ENCODE measurements around the gene ANKRD10.

ANKRD10 gene

GRCh38 chr13:110944968-110945927 lies 30.4 kb upstream of the ANKRD10 start:
- DNase-seq, result no peak

DNA sequence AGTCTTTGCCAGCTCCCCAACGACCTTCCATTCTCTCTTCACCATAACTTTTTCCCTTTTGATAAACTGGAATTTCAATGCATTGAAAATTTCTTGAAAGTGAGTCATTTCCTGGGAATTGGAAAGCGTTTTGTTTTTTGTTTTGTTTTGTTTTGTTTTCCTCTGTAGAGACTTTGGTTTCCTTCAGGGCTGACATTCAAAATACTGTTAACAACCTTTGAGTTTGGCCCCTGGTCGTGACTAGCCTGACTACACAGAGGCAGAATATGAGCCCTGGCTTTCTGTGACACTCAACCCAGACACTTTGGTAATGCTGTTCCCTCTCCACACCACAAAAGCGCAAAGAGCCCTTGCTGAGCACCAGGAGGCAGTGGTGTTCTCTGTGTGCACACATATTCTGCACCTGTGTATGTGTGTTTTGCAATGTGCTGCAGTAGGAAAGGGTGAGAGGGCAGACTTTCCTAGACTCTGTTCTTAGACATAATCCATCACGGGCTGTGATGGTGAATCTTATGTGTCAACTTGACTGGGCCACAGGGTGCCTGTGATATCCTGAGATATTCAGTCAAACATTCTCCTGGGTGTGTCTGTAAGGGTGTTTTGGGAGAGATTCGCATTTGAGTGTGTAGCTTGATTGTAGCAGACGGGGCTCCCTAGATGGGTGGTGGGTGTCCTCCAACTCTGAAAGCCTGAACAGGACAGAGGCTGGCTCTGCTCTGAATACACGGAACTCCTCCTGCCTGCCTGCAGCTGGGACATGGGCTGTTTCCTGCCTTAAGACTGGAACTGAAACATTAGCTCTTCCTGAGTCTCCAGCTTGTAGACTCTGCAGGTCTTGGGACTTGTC lies 29.5 kb upstream of the ANKRD10 start:
- DNase-seq, result peak; percentile 47

- no peak for DNase-seq
Observed at GRCh38 chr13:110942248-110942981, 27.5 kb upstream of the ANKRD10 start.

- DNase-seq, result no peak
Observed at GRCh38 chr13:110938662-110939421, 24.0 kb upstream of the ANKRD10 start.

- no peak for DNase-seq
Observed at GRCh38 chr13:110937511-110938285, 22.8 kb upstream of the ANKRD10 start.

DNA sequence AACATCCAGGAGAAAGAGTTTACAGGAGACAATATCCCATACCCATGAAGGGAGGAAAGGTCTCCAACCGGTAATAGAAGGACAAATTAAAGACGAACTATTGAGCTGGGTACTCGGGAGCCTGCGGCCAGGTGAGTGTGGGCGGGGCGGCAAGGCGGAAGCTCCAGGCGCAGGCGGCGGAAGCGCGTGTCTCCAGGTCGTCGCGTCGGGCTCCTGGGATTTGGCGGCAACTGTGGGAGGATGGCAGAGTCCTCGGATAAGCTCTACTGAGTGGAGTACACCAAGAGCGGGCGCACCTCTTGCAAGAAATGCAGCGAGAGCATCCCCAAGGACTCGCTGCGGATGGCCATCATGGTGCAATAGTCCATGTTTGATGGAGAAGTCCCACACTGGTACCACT lies 21.6 kb upstream of the ANKRD10 start:
- DNase-seq, result no peak

GRCh38 chr13:110932588-110932987 lies 17.7 kb upstream of the ANKRD10 start:
- DNase-seq, result no peak

GRCh38 chr13:110929104-110929777 lies 14.4 kb upstream of the ANKRD10 start:
- DNase-seq, result no peak

DNA sequence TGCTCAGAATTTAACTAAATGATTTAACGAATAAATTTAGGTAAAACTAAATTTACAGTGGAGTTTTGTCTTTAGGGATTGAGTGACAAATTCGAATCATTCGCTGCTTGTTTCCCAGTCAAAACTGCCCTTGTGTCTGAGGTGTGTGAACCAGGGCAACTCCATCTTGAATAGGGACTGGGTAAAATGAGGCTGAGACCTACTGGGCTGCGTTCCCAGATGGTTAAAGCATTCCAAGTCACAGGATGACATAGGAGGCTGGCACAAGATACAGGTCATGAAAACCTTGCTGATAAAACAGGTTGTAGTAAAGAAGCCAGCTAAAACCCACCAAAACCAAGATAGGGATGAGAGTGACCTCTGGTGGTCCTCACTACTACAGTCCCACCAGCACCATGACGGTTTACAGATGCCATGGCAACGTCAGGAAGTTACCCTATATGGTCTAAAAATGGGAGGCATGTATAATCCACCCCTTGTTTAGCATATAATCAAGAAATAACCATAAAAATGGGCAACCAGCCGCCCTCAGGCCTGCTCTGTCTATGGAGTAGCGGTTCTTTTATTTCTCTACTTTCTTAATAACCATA lies 10.2 kb upstream of the ANKRD10 start:
- peak; percentile 69 for DNase-seq

DNA sequence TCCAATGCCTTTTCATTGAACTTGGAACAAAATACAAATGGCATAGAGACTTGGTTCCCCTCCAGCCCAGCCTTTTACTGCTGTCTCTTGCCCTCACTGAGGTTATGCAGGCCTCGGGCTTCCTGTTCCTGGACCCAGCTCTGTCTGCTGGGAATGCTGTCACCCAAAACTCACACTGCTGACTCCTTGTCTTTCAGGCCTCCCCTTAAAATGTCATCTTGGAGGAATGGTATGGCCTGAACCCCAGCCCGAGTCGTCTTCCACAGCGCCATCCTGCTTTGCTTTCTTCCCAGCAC lies 9.7 kb upstream of the ANKRD10 start:
- no peak for DNase-seq

DNA sequence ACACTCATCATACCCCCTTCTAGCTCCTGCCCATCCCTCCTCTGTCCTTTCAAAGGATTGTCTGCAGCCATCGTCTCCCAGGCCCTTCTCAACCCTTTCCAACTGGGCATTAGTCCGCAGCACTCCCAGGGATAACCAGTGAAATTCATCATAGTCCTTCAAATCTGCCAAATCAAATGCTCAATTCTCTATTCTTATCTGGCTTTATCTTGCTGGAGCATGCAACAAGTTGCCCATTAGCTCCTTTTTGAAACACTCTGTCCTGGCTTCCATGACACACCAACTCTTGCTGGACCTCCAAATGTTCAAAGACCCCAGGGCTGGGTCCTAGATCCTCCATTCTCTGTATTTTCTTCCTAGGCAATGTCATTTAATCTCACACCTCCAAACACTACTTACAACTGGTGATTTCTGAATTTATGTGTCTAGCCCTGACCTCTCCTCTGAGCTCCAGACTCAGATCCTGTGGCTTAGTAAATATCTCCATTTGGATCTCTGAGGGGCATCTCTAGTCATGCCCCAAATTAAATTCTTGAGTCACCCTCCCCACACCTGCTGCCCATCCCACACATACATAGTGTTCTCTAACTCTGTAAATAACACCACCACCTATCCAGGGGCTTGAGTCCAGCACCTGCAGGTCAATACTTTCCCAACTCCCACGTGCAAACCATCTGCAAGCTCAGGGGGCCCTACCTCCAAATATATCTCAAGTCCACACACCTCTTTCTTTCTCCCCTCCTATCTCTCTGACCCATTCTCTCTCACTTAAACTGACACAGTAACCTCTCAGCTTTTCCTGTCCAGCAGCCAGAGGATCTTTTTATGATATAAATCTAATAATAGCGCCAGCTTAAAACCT lies 9.1 kb upstream of the ANKRD10 start:
- no peak for DNase-seq

DNA sequence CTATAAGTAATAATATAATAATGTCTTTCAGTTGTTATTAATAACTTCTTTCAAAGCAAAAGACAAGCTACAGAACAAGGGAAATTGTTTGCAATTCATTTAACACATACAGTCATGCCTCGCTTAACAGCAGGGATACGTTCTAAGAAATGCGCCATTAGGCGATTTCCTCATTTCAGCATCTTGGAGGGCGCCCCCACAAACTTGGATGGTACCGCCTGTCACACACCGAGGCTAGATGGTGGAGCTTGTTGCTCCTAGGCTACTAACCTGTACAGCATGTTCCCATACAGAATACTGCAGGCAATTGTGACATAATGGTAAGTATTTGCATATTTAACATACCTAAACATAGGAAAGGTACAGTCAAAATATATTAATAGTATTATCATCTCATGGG lies 8.2 kb upstream of the ANKRD10 start:
- DNase-seq, result no peak

GRCh38 chr13:110922506-110922905 lies 7.6 kb upstream of the ANKRD10 start:
- no peak for DNase-seq

DNA sequence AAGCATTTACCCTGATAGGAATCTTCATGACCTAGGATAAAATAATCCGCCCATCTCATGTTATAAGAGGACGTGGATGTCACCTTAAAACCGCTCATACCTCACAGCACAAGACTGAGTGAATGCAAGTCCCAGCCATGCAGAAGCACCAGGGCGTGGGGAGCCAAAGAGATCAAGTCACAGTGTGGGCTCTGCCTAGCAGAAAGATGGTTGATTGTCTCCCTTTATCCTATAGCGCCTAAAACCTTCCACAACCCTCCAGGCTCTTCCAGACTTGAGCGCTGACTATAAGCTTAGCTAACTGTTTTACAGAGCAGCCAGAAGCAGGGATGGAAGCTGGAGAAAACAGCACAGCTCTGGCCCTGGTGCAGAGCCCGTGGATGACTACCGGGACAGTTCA lies 6.8 kb upstream of the ANKRD10 start:
- no peak for DNase-seq

DNA sequence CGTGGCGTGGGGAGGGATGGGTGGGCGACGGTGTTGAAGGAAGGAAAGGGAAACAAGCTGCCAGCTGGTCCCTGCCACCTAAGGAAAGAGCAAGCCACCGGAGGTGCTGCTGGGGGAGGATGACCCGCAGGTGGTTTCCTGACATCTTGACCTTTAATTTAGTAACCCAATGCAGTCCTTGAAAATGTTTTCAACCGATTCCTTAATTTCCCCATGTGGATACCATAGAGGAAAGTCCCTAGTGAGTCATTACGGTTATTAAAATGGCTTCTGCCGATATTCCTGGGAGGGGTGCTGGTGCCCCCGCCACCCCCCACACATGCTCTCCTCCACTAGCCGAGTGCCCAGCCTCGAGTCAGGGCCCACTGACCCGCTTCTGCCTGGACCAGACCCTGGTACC lies 6.3 kb upstream of the ANKRD10 start:
- DNase-seq, result no peak

DNA sequence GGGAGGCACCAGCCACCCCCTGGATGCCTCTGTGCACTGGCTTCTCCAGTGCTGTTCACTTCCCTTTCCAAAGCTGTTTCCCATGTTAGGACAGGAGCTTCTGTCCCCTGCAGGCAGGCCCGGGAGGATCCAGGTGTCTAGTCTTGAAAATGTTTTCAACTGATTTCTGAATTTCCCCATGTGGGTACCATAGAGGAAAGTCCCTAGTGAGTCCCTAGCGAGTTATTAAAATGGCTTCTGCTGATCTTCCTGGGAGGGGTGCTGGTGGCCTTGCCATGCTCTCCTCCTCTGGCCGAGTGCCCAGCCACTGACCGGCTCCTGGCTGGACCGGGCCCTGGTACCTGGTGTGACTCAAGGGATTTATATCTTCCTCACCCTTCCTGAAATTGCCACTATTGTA lies 5.2 kb upstream of the ANKRD10 start:
- no peak for DNase-seq

GRCh38 chr13:110916301-110917142 lies 1.7 kb upstream of the ANKRD10 start:
- peak; percentile 41 for DNase-seq

GRCh38 chr13:110915874-110916206 lies 971 bp upstream of the ANKRD10 start:
- DNase-seq, result no peak

All from eye (tissue), 1 donor.